NCI-H82 (cell line): ENCODE measurements around the gene POM121.
"Not testable (repeated sequence)": the region's sequence is repeated elsewhere in the genome, so short reads cannot be mapped to it uniquely, and the experiment has no call there.

Experiments used
- DNase-seq: peaks from one replicate; lab custom pipeline; 2025; lab: John Stamatoyannopoulos, UW

POM121 gene

DNA sequence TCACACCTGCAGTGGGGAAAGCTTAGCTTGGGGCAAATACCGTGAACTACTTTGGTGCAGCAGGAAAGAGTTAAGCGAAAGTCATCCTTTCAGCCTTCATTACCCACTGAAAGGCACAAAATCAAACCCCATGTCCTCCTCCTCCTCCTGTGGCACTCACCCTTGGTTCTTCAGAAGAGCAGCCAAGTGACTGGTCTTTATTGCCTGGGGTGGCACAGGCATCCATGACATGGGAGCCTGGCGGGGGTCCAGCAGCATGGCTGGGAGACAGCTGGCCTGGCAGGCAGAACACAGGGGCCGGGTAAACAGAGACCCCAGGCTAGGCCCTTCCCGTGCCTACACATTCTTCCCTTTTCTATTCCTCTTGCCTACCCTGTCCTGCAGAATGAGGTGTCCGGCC lies 24.8 kb downstream of the POM121 start:
- DNase-seq: not testable (repeated sequence)

DNA sequence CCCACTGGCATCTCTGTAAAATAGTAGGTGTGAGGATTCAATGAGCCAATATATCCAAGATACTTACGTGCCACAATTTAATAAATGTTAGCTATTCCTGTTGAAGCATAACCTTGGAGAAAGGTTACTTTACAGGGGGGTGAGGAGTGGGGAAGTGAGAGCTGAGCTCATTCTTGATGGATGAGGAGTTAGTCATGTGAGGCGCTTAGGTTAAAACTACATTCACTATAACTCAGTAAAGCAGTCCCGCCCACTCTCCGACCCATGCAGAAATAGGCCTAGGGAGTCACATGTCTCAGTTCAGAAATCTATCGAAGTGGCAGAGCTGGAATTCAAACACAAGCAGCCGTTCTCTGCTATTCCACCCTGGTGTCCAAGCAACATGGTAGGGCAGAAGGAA lies 25.5 kb downstream of the POM121 start:
- DNase-seq: not testable (repeated sequence)

DNA sequence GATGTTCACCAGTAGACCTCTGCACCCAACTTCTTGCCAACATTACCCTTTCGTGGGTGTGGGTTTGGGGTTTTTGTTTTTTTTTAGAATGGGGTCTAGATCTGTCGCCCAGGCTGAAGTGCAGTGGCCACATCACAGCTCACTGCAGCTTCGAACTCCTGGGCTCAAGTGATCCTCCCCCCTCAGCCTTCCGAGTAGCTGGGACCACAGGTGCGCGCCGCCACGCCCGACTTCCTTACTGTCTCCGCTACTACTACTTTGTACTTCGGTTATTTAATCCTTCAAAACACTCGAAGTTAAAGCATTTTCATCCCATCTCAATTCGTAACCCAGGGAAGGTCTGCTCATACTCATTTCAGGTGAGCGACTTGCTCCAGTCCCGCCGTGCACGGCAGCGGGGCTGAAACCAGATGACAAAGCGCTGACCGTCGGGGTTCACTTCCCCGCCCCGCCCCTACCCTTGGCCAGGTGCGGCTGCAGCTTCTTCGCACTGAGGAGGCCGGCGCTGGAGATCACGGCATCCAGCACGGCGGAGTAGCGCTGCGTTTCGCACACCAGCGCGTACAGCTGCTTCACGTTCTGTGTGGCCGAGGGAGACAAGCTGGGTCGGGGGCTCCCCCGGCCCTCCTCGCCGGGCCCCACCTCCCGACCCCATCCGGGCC lies 29.1 kb downstream of the POM121 start:
- DNase-seq: not testable (repeated sequence)

DNA sequence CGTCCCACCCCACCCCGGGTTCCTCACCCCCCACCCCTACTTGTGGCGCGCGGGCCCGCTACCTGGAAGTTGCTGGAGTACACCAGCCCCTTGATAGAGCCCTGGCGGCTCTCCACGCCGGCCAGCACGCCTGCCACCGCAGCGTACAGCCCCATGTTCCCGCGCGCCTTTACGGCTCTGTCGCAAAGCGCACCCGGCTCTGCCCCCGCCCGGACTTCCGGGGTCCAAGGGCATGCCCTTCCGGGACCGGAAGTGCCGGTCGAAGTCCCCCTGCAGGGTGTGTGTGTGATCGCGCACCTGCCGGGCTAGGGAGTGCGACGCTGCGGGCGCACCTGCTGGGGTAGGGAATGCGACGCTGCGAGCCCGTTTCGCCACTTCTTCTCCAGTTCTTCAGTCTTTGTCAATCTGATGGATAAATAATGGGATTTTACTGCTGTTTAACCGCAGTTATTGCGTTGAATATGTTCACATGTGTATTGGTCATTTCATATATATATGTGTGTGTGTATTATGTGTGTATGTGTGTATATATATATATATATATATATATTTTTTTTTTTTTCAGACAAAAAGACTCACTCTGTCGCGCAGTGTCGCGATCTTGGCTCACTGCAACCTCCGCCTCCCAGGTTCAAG lies 29.8 kb downstream of the POM121 start:
- not testable (repeated sequence) for DNase-seq

DNA sequence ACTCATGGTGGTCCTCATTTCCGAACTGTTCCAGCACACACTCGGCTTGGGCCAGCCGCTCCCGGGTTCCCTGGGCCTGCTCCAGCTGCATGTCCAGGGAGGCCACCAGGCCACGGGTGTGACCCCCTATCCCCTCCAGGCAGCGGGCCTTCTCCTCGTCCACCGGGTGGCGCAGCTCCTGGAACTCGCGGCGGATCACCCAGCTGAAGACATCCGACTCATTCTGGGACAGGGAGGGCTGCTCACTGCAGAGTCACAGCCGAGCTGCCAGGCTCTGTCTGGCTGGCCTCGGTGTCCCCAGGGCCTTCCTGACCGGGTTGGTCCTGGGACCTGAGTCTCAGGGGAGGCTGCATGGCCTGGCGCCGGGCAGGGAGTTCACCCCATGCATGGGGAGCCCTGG lies 35.1 kb downstream of the POM121 start:
- DNase-seq: not testable (repeated sequence)

GRCh38 chr7:72960626-72961345 lies 35.9 kb downstream of the POM121 start:
- DNase-seq: not testable (repeated sequence)

DNA sequence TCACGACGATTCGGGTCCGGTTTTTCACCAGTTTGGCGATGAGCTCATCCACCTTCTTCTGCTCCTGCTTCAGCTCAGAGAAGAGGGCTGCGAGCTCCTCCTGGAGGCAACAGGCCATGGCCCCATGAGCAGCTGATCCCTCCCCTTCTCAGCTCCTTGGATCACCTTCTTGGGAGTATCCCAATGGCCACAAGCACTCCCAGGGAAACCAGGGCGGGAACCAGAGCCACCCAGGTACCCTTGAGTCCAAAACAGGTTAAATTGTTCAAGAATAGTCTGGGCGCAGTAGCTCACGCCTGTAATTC lies 36.4 kb downstream of the POM121 start:
- not testable (repeated sequence) for DNase-seq

DNA sequence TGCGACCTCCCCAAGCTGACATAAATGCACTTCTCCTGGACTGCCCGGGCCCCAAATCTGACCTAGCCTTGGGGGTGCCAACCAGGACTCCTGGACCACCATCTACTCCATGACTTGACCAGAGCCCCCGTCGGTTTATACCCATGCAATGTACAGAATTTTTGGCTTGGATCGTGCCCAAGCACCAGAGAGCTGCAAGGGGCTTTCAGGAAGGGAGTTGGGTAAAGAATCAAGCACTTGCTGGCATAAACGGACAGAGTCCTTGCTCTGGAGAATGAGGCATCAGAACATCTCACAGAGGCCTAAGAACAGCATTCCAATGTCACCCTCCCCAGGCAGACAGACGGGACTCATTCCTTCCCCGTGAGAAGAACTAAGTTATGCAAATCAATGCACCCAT lies 38.2 kb downstream of the POM121 start:
- not testable (repeated sequence) for DNase-seq

- not testable (repeated sequence) for DNase-seq
Measured at GRCh38 chr7:72965186-72965975, 40.5 kb downstream of the POM121 start.

DNA sequence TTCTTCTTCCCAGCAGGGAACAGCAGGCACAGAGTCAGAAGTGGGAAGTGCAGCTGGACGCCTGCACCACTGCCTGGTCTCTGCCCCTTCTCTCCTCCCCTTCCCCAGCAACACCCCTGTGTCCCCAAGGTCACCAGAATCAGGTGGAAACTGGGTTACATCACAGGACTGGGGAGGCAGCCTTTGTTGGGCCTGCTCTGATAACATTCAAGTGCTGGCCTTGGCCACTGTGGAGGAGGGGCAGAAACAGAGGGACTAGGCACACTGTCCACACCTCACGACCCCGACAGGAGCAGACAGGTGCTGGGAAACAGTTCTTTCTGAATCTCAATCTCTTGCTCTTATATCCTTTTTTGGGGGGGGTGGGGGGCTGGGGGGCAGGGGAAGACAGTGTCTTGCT lies 42.0 kb downstream of the POM121 start:
- DNase-seq: not testable (repeated sequence)

GRCh38 chr7:72968980-72969516 lies 44.2 kb downstream of the POM121 start, which contains the start of gene TRIM74:
Gene TRIM74 (minus strand): TSS chr7:72969466. CDS start chr7:72966157, 3,309 bp downstream.
- not testable (repeated sequence) for DNase-seq

DNA sequence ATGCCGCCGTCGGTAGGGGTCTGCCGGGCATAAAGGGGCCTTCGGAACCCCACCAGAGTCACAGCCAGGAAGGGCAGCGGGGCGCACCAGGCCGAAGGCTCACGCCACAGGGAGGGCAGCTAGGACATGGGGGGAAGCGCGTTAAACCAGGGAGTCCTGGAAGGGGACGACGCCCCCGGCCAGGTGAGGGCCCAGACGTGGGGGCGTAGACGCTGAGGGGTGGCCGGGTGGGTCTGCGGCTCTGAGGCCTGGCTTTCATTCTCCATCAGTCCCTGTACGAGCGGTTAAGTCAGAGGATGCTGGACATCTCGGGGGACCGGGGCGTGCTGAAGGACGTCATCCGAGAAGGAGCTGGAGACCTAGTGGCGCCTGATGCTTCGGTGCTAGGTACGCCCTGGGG lies 44.8 kb downstream of the POM121 start:
- DNase-seq: not testable (repeated sequence)

DNA sequence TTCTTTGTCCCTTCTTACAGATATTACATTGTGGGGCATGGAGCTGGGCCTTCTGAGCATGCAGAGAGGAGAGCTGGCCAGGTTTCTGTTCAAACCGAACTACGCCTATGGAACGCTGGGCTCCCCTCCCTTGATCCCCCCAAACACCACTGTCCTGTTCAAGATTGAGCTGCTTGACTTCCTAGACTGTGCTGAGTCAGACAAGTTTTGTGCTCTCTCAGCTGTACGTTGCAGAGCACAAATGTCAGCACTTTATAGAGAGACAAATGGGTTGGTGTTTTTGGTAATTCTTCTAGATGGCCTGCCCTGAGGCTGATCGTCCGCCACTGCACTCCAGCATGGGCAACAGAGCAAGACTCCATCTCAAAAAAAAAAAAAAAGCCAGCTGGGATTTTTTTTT lies 46.6 kb downstream of the POM121 start:
- DNase-seq: not testable (repeated sequence)

- DNase-seq: not testable (repeated sequence)
Measured at GRCh38 chr7:72974781-72975180, 49.9 kb downstream of the POM121 start.

DNA sequence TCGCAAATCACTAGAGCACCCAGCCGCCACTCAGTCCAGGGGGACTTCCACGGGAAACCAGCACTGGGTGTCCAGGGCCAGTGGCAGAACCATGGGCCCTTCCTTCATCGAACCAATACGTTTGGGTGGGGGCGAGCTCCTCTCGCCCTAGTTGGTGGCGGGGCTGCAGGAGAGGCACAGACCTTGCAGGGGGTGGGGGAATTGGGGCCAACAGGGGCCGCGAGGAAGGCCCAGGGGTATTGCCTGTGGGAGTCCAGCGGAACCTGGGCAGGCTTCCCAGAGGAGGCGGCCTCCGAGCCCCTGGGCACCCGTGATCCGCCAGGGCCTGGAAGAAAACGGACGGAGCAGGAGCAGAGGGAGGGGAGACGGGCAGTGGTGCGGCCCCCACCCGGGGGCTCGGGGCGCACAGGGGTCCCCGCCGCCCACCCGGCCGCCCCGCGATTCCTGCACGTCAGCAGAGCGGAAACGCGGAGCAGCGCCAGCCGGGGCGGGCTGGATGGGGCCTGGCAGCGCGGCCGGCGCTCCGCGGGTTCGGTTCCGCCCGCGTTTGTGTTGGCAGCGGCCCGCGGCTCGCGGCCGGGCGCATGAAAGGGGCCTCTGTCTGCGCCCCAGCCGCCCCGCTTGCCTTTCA lies 50.9 kb downstream of the POM121 start:
- not testable (repeated sequence) for DNase-seq

DNA sequence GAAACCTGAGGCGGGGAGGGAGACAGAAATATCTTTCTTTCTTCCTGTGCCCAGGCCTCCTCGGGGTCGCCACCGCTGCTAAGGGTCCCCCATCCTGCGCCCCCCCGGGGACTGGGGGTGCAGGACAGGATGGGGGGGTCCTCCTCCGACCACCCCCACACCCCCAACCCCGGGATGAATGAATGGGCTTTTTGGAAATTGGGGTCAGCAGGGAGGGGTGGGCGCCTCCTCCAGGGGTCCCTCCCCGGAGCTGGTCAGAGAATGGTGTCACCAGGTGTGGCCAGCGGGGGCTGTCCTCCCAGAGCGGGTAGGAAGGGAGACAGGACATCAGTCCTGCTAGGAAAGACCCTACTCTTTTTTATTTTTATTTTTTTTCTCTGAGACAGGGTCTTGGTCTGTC lies 51.5 kb downstream of the POM121 start:
- not testable (repeated sequence) for DNase-seq

GRCh38 chr7:72980382-72980781 lies 55.5 kb downstream of the POM121 start:
- DNase-seq: not testable (repeated sequence)

DNA sequence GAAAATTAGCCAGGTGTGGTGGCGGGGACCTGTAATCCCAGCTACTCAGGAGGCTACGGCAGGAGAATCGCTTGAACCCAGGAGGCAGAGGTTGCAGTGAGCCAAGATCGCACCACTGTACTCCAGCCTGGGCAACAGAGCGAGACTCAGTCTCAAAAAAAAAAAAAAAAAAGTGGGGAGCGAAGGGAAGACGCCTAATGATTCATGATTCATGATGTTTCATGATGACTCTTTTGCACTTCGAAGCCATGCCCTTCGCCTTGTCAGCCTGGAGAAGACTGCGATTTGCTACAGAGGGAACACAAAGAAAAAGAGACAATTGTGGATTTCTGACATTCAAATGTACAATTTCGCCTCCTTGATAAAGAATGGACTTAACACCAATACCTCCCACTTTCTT lies 57.2 kb downstream of the POM121 start:
- DNase-seq: not testable (repeated sequence)

- not testable (repeated sequence) for DNase-seq
Measured at GRCh38 chr7:72990146-72990913, 65.4 kb downstream of the POM121 start.

- not testable (repeated sequence) for DNase-seq
Measured at GRCh38 chr7:72995484-72995883, 70.6 kb downstream of the POM121 start.

GRCh38 chr7:72997447-72997846 lies 72.6 kb downstream of the POM121 start:
- not testable (repeated sequence) for DNase-seq
